IMR-90 (cell line): ENCODE results near the gene MYO5A. TPM values are rescaled to one million over a fixed set of nuclear protein-coding genes. Genes with fewer than 3 reads are reported as not detected.
A peak's percentile ranks its signal among the peaks of the same experiment; 100 is the strongest.

Experiments
- ATAC-seq: fragments of 200-7000 bp; cut with Tn5 transposase; 2 replicates; pipeline ENCODE4 v1.9.1; 2020; ENCODE audit warnings: low read depth, mild to moderate bottlenecking, moderate library complexity
- BruUV-seq: library from RNA; stranded (reverse); fragments of 400-500 nt; replicated peaks from 2 replicates; lab custom pipeline; 2021; lab: Mats Ljungman, UMichigan
- CTCF ChIA-PET: fragments of 300-600 bp; formaldehyde crosslinking; extraction: SDS; loops from one replicate; lab custom pipeline; 2021; ENCODE audit warnings: antibody characterized with exemption; lab: Yijun Ruan, JAX
- POLR2A ChIA-PET: fragments of 300-600 bp; sonication (Branson Sonifier 250); formaldehyde crosslinking; loops from one replicate; lab custom pipeline; 2022; ENCODE audit warnings: antibody characterized with exemption; ENCODE audit not compliant: unreplicated experiment; lab: Charles Lee
- DNase-seq: peaks from one replicate; pipeline ENCODE4 v3.0.0; 2013
- H2AFZ ChIP-seq: replicated peaks from 2 replicates; pipeline ENCODE3; 2013; ENCODE audit warnings: low read length, mild to moderate bottlenecking; ENCODE audit not compliant: poor library complexity
- H2AK5ac ChIP-seq: 2 replicates; pipeline ENCODE4 v1.6.1; 2013; ENCODE audit warnings: low read depth, low read length, inconsistent platforms
- H2AK9ac ChIP-seq: replicated peaks from 2 replicates; pipeline ENCODE3; 2013; ENCODE audit warnings: mild to moderate bottlenecking, low read depth, low read length, moderate library complexity; ENCODE audit not compliant: poor library complexity
- H2BK120ac ChIP-seq: 2 replicates; pipeline ENCODE4 v1.6.1; 2013; ENCODE audit warnings: low read depth, low read length, inconsistent platforms
- H2BK15ac ChIP-seq: 3 replicates; pipeline ENCODE4 v1.6.1; 2013; ENCODE audit warnings: low read depth, low read length, inconsistent platforms
- H2BK20ac ChIP-seq: 2 replicates; pipeline ENCODE4 v1.6.1; 2013; ENCODE audit warnings: low read depth, mild to moderate bottlenecking, inconsistent platforms, low read length, moderate library complexity
- H2BK5ac ChIP-seq: 2 replicates; pipeline ENCODE4 v1.6.1; 2013; ENCODE audit warnings: mild to moderate bottlenecking, low read depth, low read length, inconsistent platforms; ENCODE audit not compliant: poor library complexity, severe bottlenecking
- H3K14ac ChIP-seq: replicated peaks from 2 replicates; pipeline ENCODE4 v1.6.1; 2013; ENCODE audit warnings: low read depth, low read length, inconsistent platforms
- H3K18ac ChIP-seq: 2 replicates; pipeline ENCODE4 v1.6.1; 2013; ENCODE audit warnings: low read depth, low read length, control low read depth
- H3K23ac ChIP-seq: 2 replicates; pipeline ENCODE4 v1.6.1; 2013; ENCODE audit warnings: low read depth, low read length, inconsistent platforms
- H3K27ac ChIP-seq: 2 replicates; pipeline ENCODE4 v1.5.1; 2013; ENCODE audit warnings: mild to moderate bottlenecking, control low read depth, low read length; ENCODE audit not compliant: insufficient read depth
- H3K27me3 ChIP-seq: 2 replicates; pipeline ENCODE4 v1.6.1; 2013; ENCODE audit warnings: low read length; ENCODE audit not compliant: control insufficient read depth, insufficient read depth
- H3K36me3 ChIP-seq: 2 replicates; pipeline ENCODE4 v1.6.1; 2013; ENCODE audit warnings: low read length, mixed read lengths; ENCODE audit not compliant: control insufficient read depth, insufficient read depth
- H3K4ac ChIP-seq: 2 replicates; pipeline ENCODE4 v1.6.1; 2013; ENCODE audit warnings: low read depth, low read length, inconsistent platforms
- H3K4me1 ChIP-seq: 2 replicates; pipeline ENCODE4 v1.6.1; 2013; ENCODE audit warnings: low read length, mixed read lengths; ENCODE audit not compliant: control insufficient read depth, insufficient read depth
- H3K4me2 ChIP-seq: 2 replicates; pipeline ENCODE4 v1.6.1; 2013; ENCODE audit warnings: low read depth, mild to moderate bottlenecking, control low read depth, low read length, moderate library complexity
- H3K4me3 ChIP-seq: 2 replicates; pipeline ENCODE4 v1.5.1; 2013; ENCODE audit warnings: low read depth, mild to moderate bottlenecking, control low read depth, low read length, moderate library complexity; ENCODE audit not compliant: insufficient read depth
- H3K56ac ChIP-seq: 2 replicates; pipeline ENCODE4 v1.6.1; 2013; ENCODE audit warnings: low read length, inconsistent platforms; ENCODE audit not compliant: insufficient read depth; ENCODE audit errors: extremely low read depth
- H3K79me1 ChIP-seq, 2 experiments: 2 replicates each; pipeline ENCODE4 v1.6.1; 2013; ENCODE audit warnings: low read length in 2 of 2, inconsistent platforms in 1 of 2, low read depth in 1 of 2
- H3K9ac ChIP-seq: 2 replicates; pipeline ENCODE4 v1.6.1; 2013; ENCODE audit warnings: low read depth, low read length, control low read depth
- H3K9me1 ChIP-seq: 2 replicates; pipeline ENCODE4 v1.6.1; 2013; ENCODE audit warnings: low read length, inconsistent platforms; ENCODE audit not compliant: insufficient read depth
- H3K9me3 ChIP-seq: 2 replicates; pipeline ENCODE4 v1.6.1; 2013; ENCODE audit warnings: low read length; ENCODE audit not compliant: control insufficient read depth, insufficient read depth
- H4K20me1 ChIP-seq: 2 replicates; pipeline ENCODE4 v1.6.1; 2013; ENCODE audit warnings: low read length, inconsistent platforms; ENCODE audit not compliant: insufficient read depth
- H4K5ac ChIP-seq: 2 replicates; pipeline ENCODE4 v1.6.1; 2013; ENCODE audit warnings: mild to moderate bottlenecking, low read depth, low read length, control low read depth
- H4K8ac ChIP-seq, 2 experiments: 2 replicates each; pipeline ENCODE4 v1.6.1; 2013; ENCODE audit warnings: low read depth in 2 of 2, low read length in 2 of 2, control low read depth in 1 of 2, inconsistent platforms in 1 of 2
- H4K91ac ChIP-seq: 2 replicates; pipeline ENCODE4 v1.6.1; 2013; ENCODE audit warnings: low read depth, low read length, inconsistent platforms; ENCODE audit not compliant: insufficient read depth
- BHLHE40 ChIP-seq: fragments of 150-350 bp; IDR thresholded peaks from 2 replicates; pipeline ENCODE4 v1.6.1; 2016; ENCODE audit warnings: mild to moderate bottlenecking, low read depth, low read length
- MAFK ChIP-seq: IDR thresholded peaks from 2 replicates; pipeline ENCODE4 v1.6.1; 2012; ENCODE audit warnings: low read depth, low read length, improper control_type of control experiment
- NFE2L2 ChIP-seq: fragments of 150-350 bp; IDR thresholded peaks from 2 replicates; pipeline ENCODE4 v1.6.1; 2016; ENCODE audit warnings: low read depth, mild to moderate bottlenecking, low read length
- POLR2A ChIP-seq: IDR thresholded peaks from 2 replicates; pipeline ENCODE4 v1.6.1; 2012; ENCODE audit warnings: mild to moderate bottlenecking, low read depth, low read length
- RAD21 ChIP-seq: IDR thresholded peaks from 2 replicates; pipeline ENCODE4 v1.6.1; 2012; ENCODE audit warnings: low read length, improper control_type of control experiment
- dilution Hi-C: fragments of 300-500 bp; cut with HindIII; formaldehyde crosslinking; loops from one replicate; pipeline ENCODE4 v1.14.3; 2018; ENCODE audit warnings: low sequenced_read_pairs; ENCODE audit not compliant: unreplicated experiment
- in situ Hi-C: fragments of 300-500 bp; cut with MboI; formaldehyde crosslinking; loops from 3 replicates; pipeline ENCODE4 v1.14.3; 2019; ENCODE audit warnings: low sequenced_read_pairs, inconsistent platforms, mixed read lengths
- intact Hi-C: fragments of 100-400 bp; cut with micrococcal nuclease; formaldehyde crosslinking; loops from 2 replicates; pipeline ENCODE4 v1.10.0; 2022
- polyA plus RNA-seq, 3 experiments: library from polyadenylated mRNA; depleted of rRNA; stranded (reverse); fragments of >200 nt; gene quantifications; 2 replicates each; pipeline ENCODE4 v1.2.3, GENCODE V29; 2012; ENCODE audit warnings: low replicate concordance in 1 of 3
- total RNA-seq: library from RNA; depleted of rRNA; stranded (reverse); fragments of >200 nt; gene quantifications from 2 replicates; pipeline ENCODE4 v1.2.3, GENCODE V29; 2012

MYO5A gene
- total and polyA plus RNA-seq, 2 of the 4 experiments (the other 2 are of a cell fraction), result 19.4 to 69.2 TPM

DNA sequence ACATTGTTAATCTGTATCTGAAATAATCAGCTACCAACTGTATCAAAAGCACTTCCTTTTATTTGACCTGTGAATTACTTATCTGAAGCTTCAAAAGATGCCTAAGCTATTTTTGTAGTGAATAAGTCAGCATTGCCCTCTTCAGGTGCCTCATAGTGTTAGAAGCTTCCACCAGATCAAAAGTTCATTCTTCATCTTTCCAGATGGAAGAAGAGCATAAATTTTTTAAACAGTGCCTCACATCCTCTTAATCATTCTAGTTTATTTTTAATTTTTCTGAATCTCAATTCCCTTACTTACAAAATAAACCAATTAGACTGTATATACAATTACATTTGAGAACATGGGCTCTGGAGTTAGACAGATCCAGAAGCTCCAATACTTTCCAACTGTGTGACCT lies 65.0 kb downstream of the MYO5A start:
- BruUV-seq, result no TSS peak
- Histone ChIP-seq H4K5ac (no peak overlapping the region), H4K8ac (no peak overlapping the region), H2AK5ac (no peak overlapping the region), H3K4me1 (peaks cover 7% of the 10 kb centered on the region), H3K9me3 (peaks cover 2% of the 10 kb centered on the region; the same call in 1 of the 2 replicates), H3K4me3 (no peak overlapping the region), H2AK9ac (no peak overlapping the region), H4K20me1 (peaks cover 9% of the 10 kb centered on the region; the same call in 1 of the 2 replicates), H3K23ac (no peak overlapping the region), H3K4ac (no peak overlapping the region), H2BK5ac (no peak overlapping the region), H3K18ac (no peak overlapping the region), H2BK20ac (no peak overlapping the region), H3K27me3 (no peaks in the 10 kb centered on the region), H3K36me3 (no peaks in the 10 kb centered on the region), H2BK120ac (no peak overlapping the region), H3K27ac (no peak overlapping the region), H3K9ac (no peak overlapping the region), H3K4me2 (no peak overlapping the region), H4K91ac (no peak overlapping the region), H3K79me1 (peaks cover 25 to 37% of the 10 kb centered on the region in 2 experiments), H2AFZ (no peak overlapping the region), H3K14ac (no peak overlapping the region), H2BK15ac (no peak overlapping the region), H3K56ac (no peak overlapping the region), H3K9me1 (no peaks in the 10 kb centered on the region)
- no peak for TF ChIP-seq NFE2L2
- peak; percentile 25; the same call in 1 of the 2 replicates for TF ChIP-seq RAD21
- no peak for TF ChIP-seq BHLHE40
- TF ChIP-seq POLR2A, result no peak
- no peak for TF ChIP-seq MAFK
- intact Hi-C loops (loop anchor here (5.0 to 10.0 kb wide), 2 partner anchors 36 to 51 kb away; no protein-coding TSS in a partner anchor), dilution Hi-C loops (no loop called here), in situ Hi-C loops (no loop called here)
- DNase-seq (peak; percentile 39), ATAC-seq (peak; percentile 56)
- CTCF ChIA-PET, result interaction anchor here (1.0 to 1.2 kb wide), 2 partner anchors 26 to 205 kb away, joined by 3 read pairs; no protein-coding TSS in a partner anchor
- POLR2A ChIA-PET, result interaction anchor here (0.6 kb wide), 1 partner anchor 43 kb away, joined by 21 read pairs; no protein-coding TSS in a partner anchor
